GM12801 (cell line): ENCODE results near the gene TMEM132C.

ENCODE experiments used
- CTCF ChIP-seq: IDR thresholded peaks from one replicate; pipeline ENCODE4 v1.5.1; 2011; ENCODE audit warnings: control low read depth; ENCODE audit not compliant: insufficient read length; ENCODE audit errors: extremely low read depth

Gene TMEM132C

GRCh38 chr12:128729628-128730121 is 462.7 kb downstream of the TMEM132C start:
- TF ChIP-seq CTCF: no peak

- no peak for TF ChIP-seq CTCF
Observed at GRCh38 chr12:128734371-128734770, 467.4 kb downstream of the TMEM132C start.

DNA sequence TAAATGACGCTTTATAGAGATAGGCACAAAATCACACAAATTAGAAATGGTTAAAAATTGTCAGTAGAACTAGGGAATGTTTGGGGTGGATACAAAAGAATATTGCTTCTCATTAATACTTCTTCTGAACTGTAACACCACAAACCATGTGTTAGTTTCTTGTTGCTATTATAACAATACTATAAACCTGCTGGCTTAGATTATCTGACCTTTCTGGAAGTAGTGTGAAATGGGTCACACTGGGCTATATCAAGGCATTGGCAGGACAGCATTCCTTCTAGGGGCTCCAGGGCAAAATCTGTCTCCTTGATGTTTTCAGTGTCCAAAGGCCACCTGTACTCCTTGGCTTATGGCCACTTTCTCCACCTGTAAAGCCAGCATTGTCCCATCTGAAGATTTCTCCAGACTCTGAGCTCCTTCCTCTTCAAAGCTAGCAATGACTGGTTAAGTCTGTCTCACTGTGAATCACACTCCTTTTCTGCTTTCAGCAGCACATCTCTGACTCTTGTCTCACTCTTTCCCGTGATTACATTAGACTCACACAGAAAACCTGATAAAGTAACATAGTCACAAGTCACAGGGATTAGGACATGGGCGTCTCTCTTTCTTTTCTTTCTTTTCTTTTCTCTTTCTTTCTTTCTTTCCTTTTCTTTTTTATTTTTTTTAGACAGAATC is 470.5 kb downstream of the TMEM132C start:
- TF ChIP-seq CTCF: no peak

DNA sequence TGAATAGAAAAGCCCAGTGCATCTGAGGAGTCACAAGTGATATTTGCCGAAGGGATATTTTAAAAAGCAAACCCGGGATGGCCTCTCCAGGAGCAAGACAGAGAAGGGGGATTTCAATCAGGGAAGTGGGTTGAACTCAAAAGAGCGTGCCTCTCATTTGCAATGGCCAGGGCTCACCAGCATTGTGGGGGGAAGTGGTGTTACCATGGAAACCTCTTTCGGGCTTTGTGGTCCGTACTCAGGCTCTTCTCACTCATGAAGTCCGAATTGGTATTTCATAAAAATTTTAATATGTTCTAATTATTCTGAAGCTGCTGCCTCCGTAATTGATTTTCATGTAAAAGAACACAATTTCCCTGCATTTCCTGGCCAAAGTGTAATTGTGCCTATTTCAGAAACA is 476.9 kb downstream of the TMEM132C start:
- TF ChIP-seq CTCF: no peak

- no peak for TF ChIP-seq CTCF
Observed at GRCh38 chr12:128745772-128746689, 479.1 kb downstream of the TMEM132C start.

DNA sequence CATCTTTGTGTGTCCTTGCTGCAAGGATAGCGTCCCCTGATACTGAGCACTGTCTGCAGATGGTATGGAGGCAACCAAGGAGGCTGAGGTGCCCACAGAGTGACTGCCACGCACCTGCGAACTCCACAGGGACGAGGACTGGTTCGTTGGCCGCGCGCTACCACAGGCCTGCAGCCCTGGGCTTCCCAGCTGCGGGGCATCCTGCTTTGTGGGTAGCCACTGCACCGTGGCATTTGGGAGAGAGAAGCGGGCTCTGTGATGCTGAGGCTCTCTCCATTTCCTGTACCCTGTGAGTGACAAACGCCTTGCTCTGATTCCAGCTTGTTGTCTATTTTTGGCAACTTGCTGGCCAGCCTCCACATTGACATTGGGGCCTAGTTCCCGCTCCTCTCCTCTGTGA is 480.5 kb downstream of the TMEM132C start:
- no peak for TF ChIP-seq CTCF

DNA sequence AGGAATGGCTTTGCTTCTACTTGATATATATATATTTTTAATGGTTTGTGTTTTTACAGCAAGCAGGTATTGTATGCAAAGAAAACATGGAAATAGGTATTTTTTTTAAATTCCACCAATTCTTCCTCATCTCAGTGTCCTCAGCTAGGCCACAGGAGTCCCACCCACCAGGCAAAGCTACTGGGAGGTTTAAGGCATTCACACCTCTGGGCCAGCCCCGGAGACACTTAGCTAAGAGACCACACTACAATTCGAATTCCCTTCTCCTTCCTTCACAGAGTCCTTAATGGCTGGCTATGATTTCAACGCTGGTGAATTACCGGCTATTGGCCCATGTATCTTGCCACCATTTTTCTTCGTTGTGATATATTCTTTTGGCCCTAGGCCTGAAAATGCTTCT is 485.4 kb downstream of the TMEM132C start:
- no peak for TF ChIP-seq CTCF
